ENCODE results near the gene POLG.

POLG gene

GRCh38 chr15:89333011-89333860, 1.4 kb downstream of the POLG start:
- peak overlapping the region; percentile 95 for H3K9ac ChIP-seq (ENCODE audit: low read length)
- WGBS (ENCODE audit: extremely low coverage, insufficient coverage, insufficient read length) = no CpG with 5 or more reads among the region's 57 CpGs
- H3K9me3 ChIP-seq (ENCODE audit: insufficient read depth, low read depth, low read length) = no peaks in the 10 kb centered on the region
- DNase-seq = no peak
- no peak overlapping the region for H4K12ac ChIP-seq (ENCODE audit: low read depth, low read length)
- H4K91ac ChIP-seq (ENCODE audit: low read depth, low read length) = no peak overlapping the region
- H2AFZ ChIP-seq (ENCODE audit: insufficient read depth, low read length, poor library complexity) = no peak overlapping the region
- H3K27ac ChIP-seq (ENCODE audit: low read depth, low read length) = no peak overlapping the region
- no peak overlapping the region for H2BK12ac ChIP-seq (ENCODE audit: low read length)
- H3K4me1 ChIP-seq (ENCODE audit: control insufficient read depth in 1 of 2, insufficient read depth in 2 of 2, low read length in 2 of 2) = peaks cover 14 to 17% of the 10 kb centered on the region in 2 experiments
- H3K4ac ChIP-seq (ENCODE audit: low read depth, low read length) = peak overlapping the region; percentile 28
- peak overlapping the region; percentile 89 for H3K4me2 ChIP-seq (ENCODE audit: low read length)
- H2BK120ac ChIP-seq (ENCODE audit: insufficient read depth, low read length, poor library complexity) = no peak overlapping the region
- H3K79me1 ChIP-seq (ENCODE audit: low read length) = peaks cover 6% of the 10 kb centered on the region
- H2BK5ac ChIP-seq (ENCODE audit: low read depth, low read length, poor library complexity) = no peak overlapping the region
- H3K18ac ChIP-seq (ENCODE audit: low read length) = no peak overlapping the region
- no peak overlapping the region for H2AK5ac ChIP-seq (ENCODE audit: low read length)
- H3K14ac ChIP-seq (ENCODE audit: low read length) = no peak overlapping the region
- H3K36me3 ChIP-seq (ENCODE audit: control insufficient read depth in 1 of 2, insufficient read depth in 2 of 2, low read length in 2 of 2) = peaks cover 36 to 41% of the 10 kb centered on the region in 2 experiments
- H3K23ac ChIP-seq (ENCODE audit: low read length) = no peak overlapping the region
- H3K4me3 ChIP-seq (ENCODE audit: low read depth, low read length) = peak overlapping the region; percentile 99
- H3K79me2 ChIP-seq (ENCODE audit: control insufficient read depth, insufficient read depth, low read length, poor library complexity) = peaks cover 14% of the 10 kb centered on the region
- no peak overlapping the region for H4K8ac ChIP-seq (ENCODE audit: low read depth, low read length)
- no peaks in the 10 kb centered on the region for H3K27me3 ChIP-seq (ENCODE audit: insufficient read depth, low read length)

- H3K4me1 ChIP-seq (ENCODE audit: control insufficient read depth in 1 of 2, insufficient read depth in 2 of 2, low read length in 2 of 2) = peaks cover 14 to 17% of the 10 kb centered on the region in 2 experiments
- H3K4me2 ChIP-seq (ENCODE audit: low read length) = no peak overlapping the region
- no peak overlapping the region for H2BK120ac ChIP-seq (ENCODE audit: insufficient read depth, low read length, poor library complexity)
- no peak overlapping the region for H3K18ac ChIP-seq (ENCODE audit: low read length)
- H3K14ac ChIP-seq (ENCODE audit: low read length) = no peak overlapping the region
- H3K27me3 ChIP-seq (ENCODE audit: insufficient read depth, low read length) = no peaks in the 10 kb centered on the region
- no peak overlapping the region for H2AK5ac ChIP-seq (ENCODE audit: low read length)
- H3K79me1 ChIP-seq (ENCODE audit: low read length) = peaks cover 6% of the 10 kb centered on the region
- H3K23ac ChIP-seq (ENCODE audit: low read length) = no peak overlapping the region
- no peak overlapping the region for H4K8ac ChIP-seq (ENCODE audit: low read depth, low read length)
- H4K12ac ChIP-seq (ENCODE audit: low read depth, low read length) = no peak overlapping the region
- DNase-seq = peak in 1 of 2 donors; percentile 23
- H3K4ac ChIP-seq (ENCODE audit: low read depth, low read length) = no peak overlapping the region
- H2AFZ ChIP-seq (ENCODE audit: insufficient read depth, low read length, poor library complexity) = no peak overlapping the region
- H2BK5ac ChIP-seq (ENCODE audit: low read depth, low read length, poor library complexity) = no peak overlapping the region
- H3K9me3 ChIP-seq (ENCODE audit: insufficient read depth, low read depth, low read length) = no peaks in the 10 kb centered on the region
- no peak overlapping the region for H3K4me3 ChIP-seq (ENCODE audit: low read depth, low read length)
- H3K27ac ChIP-seq (ENCODE audit: low read depth, low read length) = no peak overlapping the region
- H2BK12ac ChIP-seq (ENCODE audit: low read length) = no peak overlapping the region
- peaks cover 39 to 47% of the 10 kb centered on the region in 2 experiments for H3K36me3 ChIP-seq (ENCODE audit: control insufficient read depth in 1 of 2, insufficient read depth in 2 of 2, low read length in 2 of 2)
- no peak overlapping the region for H3K9ac ChIP-seq (ENCODE audit: low read length)
- WGBS (ENCODE audit: extremely low coverage, insufficient coverage, insufficient read length) = no CpG with 5 or more reads among the region's 10 CpGs
- peaks cover 14% of the 10 kb centered on the region for H3K79me2 ChIP-seq (ENCODE audit: control insufficient read depth, insufficient read depth, low read length, poor library complexity)
- H4K91ac ChIP-seq (ENCODE audit: low read depth, low read length) = no peak overlapping the region
Observed at GRCh38 chr15:89332446-89332845, 2.2 kb downstream of the POLG start.

- H3K4ac ChIP-seq (ENCODE audit: low read depth, low read length) = peak overlapping the region; percentile 2
Observed at GRCh38 chr15:89330881-89331595, 3.6 kb downstream of the POLG start.

GRCh38 chr15:89330119-89330518, 4.5 kb downstream of the POLG start:
- no peak for DNase-seq
- Histone ChIP-seq H2BK12ac (ENCODE audit: low read length) (no peak overlapping the region), H3K14ac (ENCODE audit: low read length) (no peak overlapping the region), H3K23ac (ENCODE audit: low read length) (no peak overlapping the region), H3K36me3 (ENCODE audit: control insufficient read depth in 1 of 2, insufficient read depth in 2 of 2, low read length in 2 of 2) (peaks cover 61 to 70% of the 10 kb centered on the region in 2 experiments), H4K8ac (ENCODE audit: low read depth, low read length) (no peak overlapping the region), H2BK120ac (ENCODE audit: insufficient read depth, low read length, poor library complexity) (no peak overlapping the region), H3K79me2 (ENCODE audit: control insufficient read depth, insufficient read depth, low read length, poor library complexity) (peaks cover 14% of the 10 kb centered on the region), H3K18ac (ENCODE audit: low read length) (peak overlapping the region; percentile 15), H3K4ac (ENCODE audit: low read depth, low read length) (no peak overlapping the region), H2AFZ (ENCODE audit: insufficient read depth, low read length, poor library complexity) (no peak overlapping the region), H4K91ac (ENCODE audit: low read depth, low read length) (no peak overlapping the region), H2BK5ac (ENCODE audit: low read depth, low read length, poor library complexity) (no peak overlapping the region), H3K4me1 (ENCODE audit: control insufficient read depth in 1 of 2, insufficient read depth in 2 of 2, low read length in 2 of 2) (peaks cover 11 to 12% of the 10 kb centered on the region in 2 experiments), H2AK5ac (ENCODE audit: low read length) (no peak overlapping the region), H3K27me3 (ENCODE audit: insufficient read depth, low read length) (no peaks in the 10 kb centered on the region), H3K4me2 (ENCODE audit: low read length) (no peak overlapping the region), H4K12ac (ENCODE audit: low read depth, low read length) (no peak overlapping the region), H3K27ac (ENCODE audit: low read depth, low read length) (no peak overlapping the region), H3K9ac (ENCODE audit: low read length) (no peak overlapping the region), H3K4me3 (ENCODE audit: low read depth, low read length) (no peak overlapping the region), H3K9me3 (ENCODE audit: insufficient read depth, low read depth, low read length) (no peaks in the 10 kb centered on the region), H3K79me1 (ENCODE audit: low read length) (peaks cover 6% of the 10 kb centered on the region)
- no CpG with 5 or more reads among the region's 6 CpGs for WGBS (ENCODE audit: extremely low coverage, insufficient coverage, insufficient read length)

More at GRCh38 chr15:89330881-89331595, 3.6 kb downstream of the POLG start:
- no peak overlapping the region for H2BK12ac ChIP-seq (ENCODE audit: low read length)
- peaks cover 6% of the 10 kb centered on the region for H3K79me1 ChIP-seq (ENCODE audit: low read length)
- no peak overlapping the region for H4K91ac ChIP-seq (ENCODE audit: low read depth, low read length)
- H3K4me1 ChIP-seq (ENCODE audit: control insufficient read depth in 1 of 2, insufficient read depth in 2 of 2, low read length in 2 of 2) = peaks cover 14 to 17% of the 10 kb centered on the region in 2 experiments
- no peak overlapping the region for H2AFZ ChIP-seq (ENCODE audit: insufficient read depth, low read length, poor library complexity)
- H3K4me3 ChIP-seq (ENCODE audit: low read depth, low read length) = no peak overlapping the region
- no peak overlapping the region for H3K14ac ChIP-seq (ENCODE audit: low read length)
- H3K36me3 ChIP-seq (ENCODE audit: control insufficient read depth in 1 of 2, insufficient read depth in 2 of 2, low read length in 2 of 2) = peaks cover 52 to 61% of the 10 kb centered on the region in 2 experiments
- no peak overlapping the region for H3K27ac ChIP-seq (ENCODE audit: low read depth, low read length)
- no peaks in the 10 kb centered on the region for H3K9me3 ChIP-seq (ENCODE audit: insufficient read depth, low read depth, low read length)
- no peaks in the 10 kb centered on the region for H3K27me3 ChIP-seq (ENCODE audit: insufficient read depth, low read length)
- H2AK5ac ChIP-seq (ENCODE audit: low read length) = no peak overlapping the region
- H3K4me2 ChIP-seq (ENCODE audit: low read length) = peak overlapping the region; percentile 2
- H3K79me2 ChIP-seq (ENCODE audit: control insufficient read depth, insufficient read depth, low read length, poor library complexity) = peaks cover 14% of the 10 kb centered on the region
- no CpG with 5 or more reads among the region's 7 CpGs for WGBS (ENCODE audit: extremely low coverage, insufficient coverage, insufficient read length)
- H4K8ac ChIP-seq (ENCODE audit: low read depth, low read length) = no peak overlapping the region
- no peak overlapping the region for H2BK5ac ChIP-seq (ENCODE audit: low read depth, low read length, poor library complexity)
- H3K23ac ChIP-seq (ENCODE audit: low read length) = no peak overlapping the region
- H2BK120ac ChIP-seq (ENCODE audit: insufficient read depth, low read length, poor library complexity) = no peak overlapping the region
- DNase-seq = no peak
- no peak overlapping the region for H3K9ac ChIP-seq (ENCODE audit: low read length)
- no peak overlapping the region for H3K18ac ChIP-seq (ENCODE audit: low read length)
- H4K12ac ChIP-seq (ENCODE audit: low read depth, low read length) = no peak overlapping the region

Data from trophoblast cell (in vitro differentiated cells and primary cell).